Suppressor macrophage treated with lipopolysaccharide for 1 hour (primary cell): ENCODE results near the gene ADAMTSL3.
"Not testable (repeated sequence)": the region's sequence is repeated elsewhere in the genome, so short reads cannot be mapped to it uniquely, and the experiment has no call there.

Source experiments
- DNase-seq, 3 donors: peaks; one replicate each; pipeline ENCODE4 v3.0.0-alpha.2; 2020 to 2022

ADAMTSL3 gene

DNA sequence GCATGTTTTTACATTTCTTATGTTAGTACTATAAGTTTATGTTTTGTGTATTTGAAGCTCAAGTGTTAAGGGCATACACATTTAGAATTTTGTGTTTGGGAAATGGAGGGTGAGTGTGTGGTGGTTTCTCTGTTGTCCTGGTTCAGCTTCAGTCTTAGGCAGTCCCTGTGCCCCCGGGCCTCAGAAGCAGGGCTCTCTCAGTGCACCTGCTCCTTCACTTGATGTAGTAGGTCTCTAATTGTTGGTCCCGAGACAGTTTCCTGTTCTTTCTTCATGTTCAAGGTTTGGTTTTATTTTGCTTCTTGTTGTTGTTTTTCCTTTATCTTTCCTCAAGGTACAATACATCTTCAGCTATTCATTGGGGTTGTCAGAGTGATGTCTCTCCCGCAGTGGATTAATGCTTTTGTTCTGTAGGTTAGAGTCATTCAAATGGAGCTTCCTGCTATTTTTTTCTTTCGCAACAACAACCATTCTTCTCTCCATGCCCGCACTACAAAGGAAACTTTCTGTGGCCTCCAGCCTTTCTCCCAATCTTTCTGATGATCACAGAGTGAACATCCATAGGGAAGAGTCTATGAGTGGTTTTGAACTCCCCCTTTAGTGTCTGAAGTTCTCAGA is 403.9 kb downstream of the ADAMTSL3 start:
- no peak for DNase-seq

GRCh38 chr15:84063674-84064073 is 409.8 kb downstream of the ADAMTSL3 start:
- DNase-seq, result not testable (repeated sequence)

DNA sequence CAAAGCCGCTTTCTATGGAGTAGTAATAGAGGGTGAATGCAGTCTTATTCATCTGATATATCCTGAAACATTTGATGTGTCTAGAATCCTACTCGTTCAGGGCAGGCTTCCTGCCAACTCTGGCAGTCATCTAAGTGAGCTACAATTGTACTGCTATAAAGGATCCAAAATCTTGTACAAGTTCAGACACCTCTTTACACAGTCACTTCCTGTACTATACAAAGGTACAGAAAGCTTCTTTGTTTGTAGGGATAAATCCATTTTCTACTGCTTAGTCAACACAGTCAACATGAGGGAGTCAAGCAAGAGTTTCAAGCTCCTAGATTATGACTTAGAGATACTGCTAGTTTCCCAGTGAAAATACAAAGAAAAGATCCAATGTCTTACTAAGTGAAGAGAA is 414.8 kb downstream of the ADAMTSL3 start:
- DNase-seq, result not testable (repeated sequence)

DNA sequence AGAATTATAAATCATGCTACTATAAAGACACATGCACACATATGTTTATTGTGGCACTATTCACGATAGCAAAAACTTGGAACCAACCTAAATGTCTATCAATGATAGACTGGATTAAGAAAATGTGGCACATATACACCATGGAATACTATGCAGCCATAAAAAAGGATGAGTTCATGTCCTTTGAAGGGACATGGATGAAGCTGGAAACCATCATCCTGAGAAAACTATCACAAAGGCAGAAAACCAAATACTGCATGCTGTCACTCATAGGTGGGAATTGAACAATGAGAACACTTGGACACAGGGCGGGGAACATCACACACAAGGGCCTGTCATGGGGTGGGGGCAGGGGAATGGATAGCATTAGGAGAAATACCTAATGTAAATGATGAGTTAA is 424.1 kb downstream of the ADAMTSL3 start:
- DNase-seq, result not testable (repeated sequence)

- DNase-seq, result not testable (repeated sequence)
These were observed 425.5 kb downstream of the ADAMTSL3 start for GRCh38 chr15:84079325-84079884.

DNA sequence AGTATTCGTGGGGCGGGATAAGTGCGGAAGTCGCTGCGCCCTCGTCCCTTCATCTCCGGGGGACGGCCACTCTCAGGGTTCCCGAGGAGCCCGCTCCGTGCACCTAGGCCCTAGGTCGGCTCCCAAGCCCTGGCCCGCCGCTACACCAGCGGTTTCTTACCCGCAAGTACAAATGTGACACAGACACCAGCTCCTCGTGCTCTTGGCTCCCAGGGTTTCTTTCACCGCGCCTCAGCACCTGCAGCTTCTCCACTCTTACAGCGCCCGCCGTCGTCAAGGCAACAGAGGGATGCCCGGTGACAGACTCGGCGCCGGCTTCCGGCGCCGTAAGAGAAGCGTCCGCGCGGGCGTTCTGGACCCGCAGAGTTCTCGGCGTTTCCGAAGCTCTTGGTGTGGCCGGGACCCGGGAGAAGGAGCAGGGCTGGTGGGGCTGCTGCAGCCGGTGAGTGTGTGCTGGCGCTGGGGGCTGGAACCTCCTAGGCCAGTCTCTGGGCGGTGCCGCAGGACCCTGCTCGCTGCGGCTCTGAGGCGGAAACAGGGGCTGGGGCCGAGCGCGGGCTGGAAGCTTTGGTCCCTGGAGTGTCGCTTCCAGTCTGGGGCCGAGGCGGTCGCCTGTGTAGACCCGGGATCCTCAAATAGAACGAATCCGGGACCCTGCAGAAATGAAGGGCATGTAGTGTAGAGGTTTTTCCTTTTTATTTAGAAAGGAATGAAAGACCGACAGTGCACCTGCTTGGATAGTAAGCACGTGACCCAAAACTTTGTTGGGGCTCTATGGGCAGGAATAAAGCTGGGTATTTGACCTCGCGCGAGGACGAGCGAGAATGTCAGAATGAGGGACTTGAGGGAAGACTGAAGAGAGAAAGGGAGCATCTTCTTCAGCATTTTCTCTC is 426.2 kb downstream of the ADAMTSL3 start:
- peak in 2 of 3 donors; percentile 11 to 26 for DNase-seq

- peak in 1 of 3 donors; percentile 10 for DNase-seq
These were observed 426.8 kb downstream of the ADAMTSL3 start for GRCh38 chr15:84080778-84081084.

DNA sequence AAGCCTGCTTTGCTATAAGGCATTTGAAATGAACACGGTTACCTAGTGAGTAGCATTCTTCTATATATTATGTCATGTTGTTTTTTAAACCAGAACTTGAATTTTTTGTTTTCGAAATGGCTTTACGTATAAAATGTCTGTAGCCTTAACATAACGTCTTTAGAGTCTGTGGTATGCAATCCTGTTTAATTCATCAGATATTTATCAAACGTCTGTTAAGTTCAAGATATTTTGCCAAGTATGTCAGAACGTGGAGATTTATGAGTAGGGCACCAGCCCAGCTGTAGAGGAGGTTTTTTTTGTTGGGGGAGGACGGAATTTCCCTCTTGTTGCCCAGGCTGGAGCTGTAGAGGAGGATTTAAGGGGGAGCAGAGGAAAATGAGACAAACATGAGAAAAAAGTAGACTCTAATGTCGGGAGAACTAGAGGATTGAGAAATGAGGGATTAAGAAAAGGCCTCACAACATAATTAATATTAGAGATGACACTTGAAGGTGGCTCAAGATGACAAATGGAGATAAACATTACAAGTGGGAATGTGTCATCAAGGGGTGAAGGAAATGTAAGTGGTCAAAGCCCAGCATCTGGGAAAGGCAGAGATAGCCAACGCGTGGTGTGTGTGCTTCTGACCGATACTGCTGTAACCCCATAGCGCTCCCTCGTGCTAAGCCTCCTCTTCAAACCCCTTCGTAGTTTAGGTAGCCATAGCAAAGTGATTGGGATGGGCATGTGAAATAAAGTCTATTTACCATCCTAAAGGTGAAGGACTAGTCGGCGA is 427.7 kb downstream of the ADAMTSL3 start:
- DNase-seq, result no peak

DNA sequence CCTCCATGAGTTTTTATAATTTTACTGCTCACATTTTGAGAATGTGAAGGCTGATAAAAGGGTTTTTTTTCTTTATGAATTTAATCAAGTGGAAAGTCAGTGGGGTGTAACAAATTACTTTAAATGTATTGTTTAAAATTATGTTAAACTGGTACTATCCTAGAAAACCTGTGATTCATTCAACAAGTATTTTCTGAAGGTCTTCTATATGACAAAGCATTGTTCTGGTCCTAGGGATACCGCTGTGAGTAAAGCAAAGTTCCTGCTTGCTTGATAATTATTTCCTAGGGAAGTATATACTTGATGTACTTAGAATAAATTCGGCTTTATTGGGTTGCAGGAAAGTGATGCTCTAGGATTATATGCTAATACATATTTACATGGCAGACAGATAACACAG is 428.8 kb downstream of the ADAMTSL3 start:
- no peak for DNase-seq

DNA sequence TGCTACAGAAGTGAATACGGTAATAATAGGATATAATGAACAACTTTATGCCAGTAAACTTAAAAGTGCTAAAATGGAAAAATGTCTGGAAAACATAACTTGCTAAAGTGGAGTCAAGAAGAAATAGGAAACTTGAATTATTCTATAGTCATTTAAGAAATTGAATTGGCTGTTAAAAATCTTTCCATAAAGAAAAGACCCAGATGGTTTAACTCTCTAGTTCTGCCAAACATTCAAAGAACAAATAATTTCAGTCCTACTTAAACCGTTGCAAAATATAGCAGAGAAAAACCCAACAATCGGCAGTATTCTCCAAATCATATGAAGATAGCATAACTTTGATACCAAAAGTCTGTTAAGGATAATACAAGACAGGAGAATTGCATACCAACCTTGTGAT is 432.1 kb downstream of the ADAMTSL3 start:
- DNase-seq, result not testable (repeated sequence)
